ENCODE measurements around the gene PRR15L. TPM values are rescaled to one million over a fixed set of nuclear protein-coding genes. Genes with fewer than 3 reads are reported as not detected.

The PRR15L gene
- total RNA-seq, 1 donor from 2014 or later, result not detected

DNA sequence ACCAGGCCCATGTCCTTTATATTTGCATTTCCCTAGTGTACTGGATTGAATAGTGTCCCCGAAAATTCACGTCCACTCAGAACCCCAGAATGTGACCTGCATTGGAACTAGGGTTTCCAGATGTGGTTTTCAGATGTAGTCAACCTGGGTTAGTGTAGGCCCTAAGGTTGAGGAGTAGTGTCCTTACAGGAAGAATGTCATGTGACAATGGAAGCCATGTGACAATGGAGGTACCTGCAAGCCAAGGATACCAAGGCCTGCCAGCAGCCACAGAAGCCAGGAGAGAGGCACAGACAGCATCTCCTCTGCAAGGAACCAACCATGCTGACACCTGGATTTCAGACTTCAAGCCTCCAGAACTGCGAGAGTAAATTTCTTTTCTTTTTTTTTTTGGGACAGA, 5.2 kb upstream of the PRR15L start:
- intact Hi-C loops (cut with micrococcal nuclease), result no loop called here

DNA sequence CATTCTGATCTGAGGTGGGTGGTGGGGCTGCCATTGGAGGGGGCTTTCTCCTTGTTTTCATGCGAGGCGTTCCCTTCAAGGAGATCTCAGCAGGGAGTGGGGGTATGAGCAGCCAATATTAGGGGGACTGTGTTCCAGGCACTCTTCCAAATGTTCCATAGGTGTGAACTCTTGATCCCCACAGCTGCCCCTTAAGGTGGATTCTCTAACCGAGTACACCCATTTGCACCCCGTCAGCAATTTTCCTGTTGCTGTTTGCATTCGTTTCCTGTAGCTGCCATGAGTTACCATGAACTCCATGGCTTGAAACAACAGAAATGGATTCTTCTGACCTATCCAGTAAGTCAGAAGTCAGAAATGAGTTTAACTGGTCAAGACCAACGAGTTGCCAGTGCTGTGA, 3.7 kb upstream of the PRR15L start:
- intact Hi-C loops (cut with micrococcal nuclease), result no loop called here

DNA sequence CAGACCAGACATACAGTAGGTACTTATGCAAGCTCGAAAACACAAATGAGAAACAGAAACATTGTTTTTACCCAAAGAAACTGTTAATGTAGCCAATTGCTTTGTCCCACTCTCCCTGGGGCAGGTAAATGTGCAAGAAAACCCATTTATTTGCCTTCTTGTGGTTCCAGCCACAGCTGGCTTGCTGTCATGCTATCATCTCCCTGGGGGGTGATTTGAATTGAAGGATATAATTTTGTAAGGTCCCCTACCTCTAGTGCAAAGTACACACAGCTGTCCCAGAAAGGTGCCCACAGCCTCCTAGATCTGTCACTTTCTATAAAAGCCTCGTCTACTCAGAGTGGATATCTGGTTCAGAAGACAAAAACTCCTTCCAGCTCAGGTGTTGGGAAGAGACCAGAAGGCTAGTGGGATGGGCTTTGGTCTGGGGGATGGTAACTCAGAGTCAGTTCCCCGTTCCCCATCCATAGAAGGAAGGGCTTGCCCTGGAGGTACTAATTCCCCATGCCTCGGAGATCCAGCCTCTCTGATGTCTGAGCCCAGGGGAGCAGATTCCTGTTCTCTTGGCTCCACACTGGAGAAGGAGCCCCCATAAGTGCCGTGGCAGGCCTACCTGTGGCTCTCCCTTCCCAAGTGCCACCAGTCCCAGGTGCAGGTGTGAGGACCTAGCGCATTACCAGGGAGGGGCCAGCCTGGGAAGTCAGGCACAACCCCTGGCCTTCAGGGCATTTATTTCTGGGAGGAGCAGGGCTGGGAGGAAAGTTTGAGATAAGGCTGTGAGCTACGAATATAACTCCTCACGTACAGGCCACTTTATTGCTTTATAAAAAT, 2.4 kb upstream of the PRR15L start:
- intact Hi-C loops (cut with micrococcal nuclease), result no loop called here

DNA sequence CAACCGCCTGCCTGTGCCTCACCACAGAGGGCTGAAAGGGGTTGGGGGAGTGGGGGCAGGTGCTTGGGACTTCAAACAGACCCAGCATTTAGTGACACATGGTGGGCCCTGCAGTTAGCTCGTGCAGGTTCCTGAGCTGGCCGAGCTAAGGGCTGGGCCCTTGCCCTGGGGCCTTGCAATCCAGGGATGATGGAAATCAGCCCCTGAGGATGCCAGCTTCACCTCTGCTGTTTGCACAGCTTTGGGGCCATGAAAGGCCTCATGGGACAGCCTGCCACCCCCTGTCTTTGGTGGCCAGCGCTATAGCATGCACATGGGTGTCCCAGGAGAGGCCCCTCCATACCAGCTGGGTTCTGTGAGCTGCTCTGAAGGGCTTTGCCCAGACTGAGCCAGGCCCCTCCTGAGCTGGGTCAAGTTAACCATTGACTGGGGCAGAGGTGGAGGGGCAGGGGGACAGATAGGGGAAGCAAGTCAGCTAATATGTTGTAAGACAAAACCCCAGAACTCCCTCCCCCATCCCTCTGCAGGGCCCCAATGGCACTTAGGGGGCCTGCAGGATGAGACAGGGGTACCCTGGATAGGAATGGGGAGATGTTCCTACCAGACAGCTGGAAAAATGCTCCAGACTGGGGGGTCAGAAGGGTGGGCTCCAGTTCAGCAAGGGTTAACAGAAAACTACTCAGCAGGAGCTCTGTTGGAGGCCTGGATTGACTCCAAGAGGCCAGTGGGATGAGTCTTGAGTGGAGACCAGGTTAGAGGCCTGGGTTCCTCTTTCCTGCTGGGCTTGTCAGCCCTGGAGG, 692 bp downstream of the PRR15L start:
- intact Hi-C loops (cut with micrococcal nuclease), result no loop called here

DNA sequence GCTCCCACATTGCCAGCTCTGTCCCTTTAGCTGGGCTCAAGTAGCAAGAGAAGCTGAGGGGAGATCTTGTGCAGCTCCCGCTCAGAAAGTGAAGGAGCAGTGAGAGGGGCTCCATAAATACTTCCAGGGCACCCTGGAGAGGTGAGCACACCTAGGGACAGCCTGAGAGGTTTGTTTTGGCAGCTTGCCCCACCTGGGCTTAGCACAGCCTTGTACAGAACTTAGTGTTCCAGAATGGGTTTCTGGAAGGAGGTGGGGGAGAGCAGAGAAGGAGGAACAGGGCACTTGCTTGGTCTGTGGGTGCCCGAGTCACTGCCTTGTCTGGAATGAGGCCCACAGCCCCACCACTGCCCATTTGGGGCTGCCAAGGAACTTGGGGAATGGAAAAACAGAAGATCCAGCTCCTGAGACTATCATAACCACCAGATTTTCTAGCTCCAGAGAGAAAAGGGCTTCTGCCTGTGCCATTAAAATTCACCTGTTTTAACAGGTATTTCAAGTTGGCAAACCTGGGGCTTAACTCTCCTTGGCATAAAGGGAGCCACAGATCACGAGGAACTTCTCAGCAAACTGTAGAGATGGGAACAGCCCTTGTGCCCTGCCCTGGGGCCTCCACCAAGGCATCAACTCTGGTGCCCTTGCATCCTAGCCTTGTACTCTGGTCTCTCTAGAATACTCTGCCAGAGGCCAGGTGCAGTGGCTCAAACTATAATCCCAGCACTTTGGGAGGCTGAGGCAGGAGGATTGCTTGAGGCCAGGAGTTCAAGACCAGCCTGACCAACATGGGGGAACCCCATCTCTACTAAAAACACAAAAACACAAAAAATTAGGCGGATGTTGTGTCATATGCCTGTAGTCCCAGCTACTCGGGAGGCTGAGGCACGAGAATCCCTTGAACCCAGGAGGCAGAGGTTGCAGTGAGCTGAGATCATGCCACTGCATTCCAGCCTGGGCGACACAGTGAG, 1.9 kb downstream of the PRR15L start:
- intact Hi-C loops (cut with micrococcal nuclease), result no loop called here

DNA sequence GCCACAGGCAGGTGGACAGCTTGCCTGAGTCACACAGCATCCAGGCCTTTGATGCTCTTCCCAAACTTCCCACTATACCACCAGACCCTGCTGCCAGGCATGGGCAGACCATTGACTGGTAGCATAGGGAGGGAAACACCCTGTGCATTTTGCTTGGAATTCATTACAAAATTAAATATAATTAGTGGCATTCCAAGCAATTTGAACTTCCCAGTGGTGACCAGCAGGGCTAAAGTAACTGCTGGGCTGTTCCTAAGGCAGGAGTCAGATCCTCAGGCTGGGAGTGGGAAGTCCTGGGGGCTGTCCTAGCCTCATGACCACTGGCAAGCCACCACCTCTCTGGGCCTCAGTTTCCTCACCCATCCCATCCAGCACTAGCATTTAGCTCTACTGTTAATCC, 3.8 kb downstream of the PRR15L start:
- intact Hi-C loops (cut with micrococcal nuclease), result no loop called here

DNA sequence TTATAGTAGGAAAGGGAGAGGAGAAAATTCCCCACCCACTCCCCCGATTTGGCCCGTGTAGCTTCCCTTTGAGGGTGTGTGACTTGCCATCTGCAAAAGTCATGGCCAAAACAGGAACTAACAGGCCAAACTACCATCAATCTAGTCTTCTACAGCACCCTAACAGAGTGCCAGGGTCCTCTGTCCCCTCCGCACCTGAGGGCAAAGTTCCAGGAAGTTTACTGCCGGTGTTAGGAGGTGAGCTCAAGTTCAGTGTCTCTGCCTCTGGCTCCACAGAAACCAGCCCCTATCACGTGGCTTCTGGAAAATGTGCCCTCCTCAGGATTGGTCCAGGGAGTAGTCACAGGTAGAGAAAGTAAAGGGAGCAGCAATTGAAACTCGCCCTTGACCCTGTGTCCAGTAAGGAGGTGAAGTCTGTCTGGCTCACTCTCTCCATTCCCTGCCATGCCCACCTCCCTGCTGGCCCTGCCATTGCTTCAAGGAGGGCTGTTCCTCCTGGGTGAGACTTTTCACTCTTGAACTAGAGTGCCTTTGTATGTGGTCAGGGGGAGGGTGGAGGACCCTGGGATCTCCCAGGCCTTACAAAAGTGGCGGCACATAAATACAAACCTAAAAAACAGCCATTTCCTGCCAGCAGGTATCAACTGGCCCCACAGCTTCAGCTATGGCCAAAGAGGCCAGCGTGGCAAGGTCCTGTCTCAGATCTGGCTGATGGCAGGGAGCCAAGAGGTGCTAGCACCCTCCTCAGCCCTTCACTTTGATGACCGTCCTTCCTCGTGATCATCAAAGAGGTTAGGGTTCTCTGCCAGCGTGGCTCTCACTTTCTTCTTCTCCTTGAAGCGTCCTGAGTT, 5.3 kb downstream of the PRR15L start:
- intact Hi-C loops (cut with micrococcal nuclease), result no loop called here

DNA sequence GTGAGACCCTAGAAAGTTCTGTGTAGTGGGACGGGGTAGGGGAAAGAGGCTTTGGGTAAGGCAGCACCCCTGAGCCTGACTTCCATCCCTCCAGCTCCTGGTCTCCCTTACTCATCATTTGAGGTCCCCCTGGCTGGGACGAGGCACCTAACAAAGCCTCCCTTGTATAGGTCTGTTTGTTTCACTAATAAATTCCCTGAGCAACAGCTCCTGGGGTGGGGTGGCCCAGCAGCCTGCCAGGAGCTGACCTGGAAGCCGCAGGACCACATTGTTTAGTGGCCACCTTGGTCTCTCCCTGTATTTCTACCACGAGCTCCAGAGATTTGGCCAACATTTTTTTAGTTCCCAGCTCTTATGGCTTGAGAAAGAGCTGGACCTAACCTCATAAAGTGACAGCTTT, 7.2 kb downstream of the PRR15L start:
- intact Hi-C loops (cut with micrococcal nuclease), result no loop called here

DNA sequence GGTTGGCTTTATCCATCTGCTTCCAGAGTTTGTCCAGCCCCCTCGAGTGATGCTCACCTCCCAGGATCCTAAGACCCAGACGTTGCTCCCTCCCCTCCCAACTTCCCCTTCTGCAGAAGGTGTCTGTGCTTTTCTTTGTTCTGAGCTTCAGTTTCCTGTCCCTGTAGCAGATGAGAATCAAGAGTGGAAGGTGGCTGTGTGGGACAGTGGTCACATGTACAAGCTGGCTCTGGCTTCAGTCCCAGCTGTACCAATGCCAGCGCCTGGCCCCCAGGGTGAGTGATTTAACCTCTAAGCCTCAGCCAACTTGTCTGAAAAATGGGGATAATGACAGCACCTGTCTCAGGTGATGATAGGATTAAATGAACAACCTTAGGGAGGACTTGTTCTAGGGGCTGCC, 7.7 kb downstream of the PRR15L start:
- intact Hi-C loops (cut with micrococcal nuclease), result loop anchor here (1.0 to 10.0 kb wide), 3 partner anchors 20 to 155 kb away; partner anchors contain the start of genes CBX1 and SNX11

DNA sequence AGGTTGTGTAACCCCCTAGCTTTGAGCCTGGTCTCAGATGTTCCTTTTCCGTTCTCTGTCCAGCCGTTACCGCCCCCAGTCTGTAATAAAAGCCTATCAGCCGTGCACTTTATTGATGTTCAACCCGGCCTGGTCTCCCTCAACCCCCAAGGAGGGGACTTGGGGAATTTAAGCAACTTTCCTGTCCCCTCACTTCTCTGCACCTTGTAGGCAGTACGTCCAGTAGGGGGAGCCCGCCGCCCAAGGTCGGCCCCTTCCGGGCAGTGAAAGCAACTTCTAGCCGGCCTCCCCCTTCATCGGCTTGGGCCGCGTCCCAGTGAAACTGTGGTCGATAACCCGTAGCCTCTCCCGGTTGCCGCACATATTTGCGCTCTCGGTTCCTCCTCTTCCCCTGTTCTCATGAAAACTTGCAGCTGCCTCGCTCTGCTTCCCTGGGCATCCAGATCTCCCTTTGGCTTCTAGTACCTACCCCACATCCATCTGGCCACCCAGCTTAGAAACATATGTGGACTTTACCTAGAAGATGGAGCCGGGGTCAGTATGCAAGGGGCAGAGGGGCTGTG, 8.4 kb downstream of the PRR15L start:
- intact Hi-C loops (cut with micrococcal nuclease), result loop anchor here (1.0 to 10.0 kb wide), 3 partner anchors 21 to 156 kb away; partner anchors contain the start of genes CBX1 and SNX11

DNA sequence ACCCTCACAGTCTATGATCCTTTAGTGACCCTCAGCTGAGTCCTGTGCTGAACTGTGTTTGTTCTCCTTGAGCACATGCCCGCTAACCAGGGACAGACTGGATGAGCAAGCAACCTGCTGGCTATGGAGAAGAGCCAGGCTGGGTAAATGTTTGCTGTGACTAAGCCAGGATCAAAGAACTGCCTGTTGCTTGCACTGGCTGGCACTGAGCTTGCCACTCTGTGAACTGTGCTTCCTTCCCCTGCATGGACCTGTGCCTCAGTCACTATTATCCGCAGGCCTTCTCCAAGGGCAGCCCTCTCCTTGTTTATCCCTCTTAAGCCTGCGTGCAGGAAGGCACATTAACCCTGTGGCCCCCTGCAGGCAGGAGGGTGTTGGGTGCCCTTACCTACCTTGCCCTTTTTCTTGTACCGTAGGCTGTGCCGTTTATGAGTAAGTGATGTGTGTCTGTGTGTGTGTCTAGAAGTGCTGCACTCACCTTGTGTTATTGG, 8.9 kb downstream of the PRR15L start:
- intact Hi-C loops (cut with micrococcal nuclease), result loop anchor here (1.0 to 10.0 kb wide), 3 partner anchors 22 to 156 kb away; partner anchors contain the start of genes CBX1 and SNX11

DNA sequence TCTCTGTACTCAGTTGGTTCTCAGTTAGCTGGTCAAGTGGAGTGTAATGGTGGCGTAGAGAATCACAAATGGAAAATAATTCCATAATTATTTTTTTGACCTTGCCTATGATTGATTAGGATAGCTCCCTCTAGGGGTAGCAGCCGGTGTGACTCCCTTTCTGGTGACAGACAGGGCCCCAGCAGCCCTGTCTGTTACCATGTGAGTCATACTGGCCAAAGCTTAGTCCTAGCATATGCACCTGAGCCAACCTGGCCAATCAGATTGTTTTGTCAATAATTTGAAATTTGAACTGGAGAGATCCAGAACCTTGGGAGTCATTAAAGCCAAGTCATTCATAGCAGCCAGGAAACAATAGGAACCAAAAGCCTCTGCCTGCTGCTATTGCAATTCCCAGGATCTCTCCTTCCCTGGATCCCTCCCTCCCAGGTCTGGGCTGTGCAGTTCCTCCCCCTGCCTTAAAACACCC, 10.7 kb downstream of the PRR15L start:
- intact Hi-C loops (cut with micrococcal nuclease), result loop anchor here (10.0 kb wide), 1 partner anchor 158 kb away; the partner anchor contains the start of genes CBX1 and SNX11

DNA sequence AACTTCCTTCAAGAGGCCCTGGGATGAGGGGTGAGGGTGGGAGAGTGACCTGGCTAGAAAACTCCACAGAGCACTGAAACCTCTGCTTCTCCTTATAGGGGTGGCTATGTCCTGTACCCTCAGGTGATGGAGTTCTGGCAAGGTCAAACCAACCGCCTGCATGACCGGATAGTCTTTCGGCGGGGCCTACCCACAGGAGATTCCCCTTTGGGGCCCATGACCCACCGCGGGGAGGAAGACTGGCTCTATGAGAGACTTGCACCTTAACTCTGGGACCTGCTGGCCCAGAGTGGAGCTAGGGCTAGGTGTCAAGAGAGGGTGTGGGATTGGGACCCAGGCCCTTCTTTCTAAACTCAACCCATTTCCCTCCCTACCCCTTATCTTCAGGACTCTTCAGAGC, 11.2 kb downstream of the PRR15L start:
- intact Hi-C loops (cut with micrococcal nuclease), result loop anchor here (10.0 kb wide), 1 partner anchor 158 kb away; the partner anchor contains the start of genes CBX1 and SNX11

DNA sequence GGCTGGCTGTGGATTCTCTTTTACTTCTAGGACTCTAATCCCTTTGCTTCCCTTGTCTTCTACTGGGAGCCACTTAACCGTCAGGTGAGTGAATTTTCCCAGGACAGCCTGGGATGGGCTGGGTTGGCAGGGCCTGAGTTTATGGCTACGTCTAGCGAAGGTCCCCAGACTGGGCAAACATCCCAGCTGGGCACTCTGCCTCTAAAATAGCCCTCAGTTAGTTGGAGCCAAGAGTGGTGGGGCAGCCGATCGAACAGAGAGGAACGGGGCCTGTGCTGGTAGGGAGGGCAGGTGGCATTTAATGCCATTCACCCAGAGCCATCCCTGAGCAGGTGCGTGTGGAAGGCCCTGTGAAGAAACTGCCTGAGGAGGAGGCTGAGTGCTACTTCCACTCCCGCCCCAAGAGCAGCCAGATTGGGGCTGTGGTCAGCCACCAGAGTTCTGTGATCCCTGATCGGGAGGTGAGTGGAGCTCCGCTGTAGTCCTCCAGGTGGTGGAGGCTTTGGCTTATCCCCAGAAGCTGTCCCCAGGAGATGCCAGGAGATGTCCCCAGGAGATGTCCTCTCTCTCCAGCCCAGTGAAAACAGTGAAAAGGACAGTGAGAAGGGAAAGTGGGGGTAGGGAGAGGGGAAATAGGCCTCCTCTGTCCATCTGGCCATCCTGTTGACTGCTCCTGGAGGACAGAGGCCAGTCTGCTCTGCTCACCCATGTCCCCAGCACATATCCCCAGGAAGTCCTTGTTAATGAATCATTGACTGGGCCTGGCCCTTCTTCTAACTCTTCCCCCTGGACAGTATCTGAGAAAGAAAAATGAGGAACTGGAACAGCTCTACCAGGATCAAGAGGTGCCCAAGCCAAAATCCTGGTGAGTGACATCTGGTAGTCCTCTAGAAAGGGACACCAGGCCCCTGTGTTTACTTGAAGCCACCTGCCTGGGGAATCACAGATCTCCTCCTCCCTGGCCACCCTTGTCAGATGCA, 11.9 kb downstream of the PRR15L start:
- intact Hi-C loops (cut with micrococcal nuclease), result loop anchor here (10.0 kb wide), 1 partner anchor 159 kb away; the partner anchor contains the start of genes CBX1 and SNX11

DNA sequence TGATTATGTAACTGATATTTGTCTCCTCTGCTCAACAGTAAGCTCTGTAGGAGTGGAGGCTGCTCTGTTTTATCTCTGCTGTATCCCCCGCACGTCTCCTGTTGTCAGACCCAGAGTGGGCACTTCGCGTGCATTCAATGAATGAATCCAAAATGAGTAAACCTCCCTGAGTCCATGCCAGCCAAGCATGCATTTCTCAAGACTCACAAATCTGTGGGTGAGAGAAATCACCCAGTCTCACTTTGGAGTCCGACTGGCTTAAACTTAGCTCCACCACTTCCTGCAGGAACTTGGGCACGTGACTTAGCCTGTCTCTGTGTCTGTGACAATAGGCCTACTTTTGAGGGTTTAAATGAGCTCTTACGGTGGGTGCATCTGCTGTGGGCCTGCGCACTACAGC, 12.6 kb downstream of the PRR15L start:
- intact Hi-C loops (cut with micrococcal nuclease), result loop anchor here (10.0 kb wide), 1 partner anchor 160 kb away; the partner anchor contains the start of genes CBX1 and SNX11

DNA sequence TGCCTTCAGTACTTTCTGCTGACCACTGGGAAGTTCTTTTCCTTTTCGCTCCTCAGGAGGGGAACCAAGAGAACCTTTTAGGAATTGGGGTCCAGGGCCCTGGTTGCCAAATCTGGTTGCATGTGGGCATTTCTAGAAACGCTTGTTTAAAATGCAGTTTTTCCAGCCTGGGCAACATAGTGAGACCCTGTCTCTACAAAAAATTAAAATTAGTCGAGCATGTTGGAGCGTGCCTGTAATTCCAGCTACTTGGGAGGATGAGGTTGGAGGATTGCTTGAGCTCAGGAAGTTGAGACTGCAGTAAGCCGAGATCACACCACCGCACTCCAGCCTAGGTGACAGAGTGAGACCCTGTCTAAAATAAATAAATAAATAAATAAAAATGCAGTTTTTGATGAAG, 15.1 kb downstream of the PRR15L start:
- intact Hi-C loops (cut with micrococcal nuclease), result loop anchor here (5.0 to 10.0 kb wide), 2 partner anchors 100 to 162 kb away; partner anchors contain the start of genes CBX1, SCRN2 and SNX11

DNA sequence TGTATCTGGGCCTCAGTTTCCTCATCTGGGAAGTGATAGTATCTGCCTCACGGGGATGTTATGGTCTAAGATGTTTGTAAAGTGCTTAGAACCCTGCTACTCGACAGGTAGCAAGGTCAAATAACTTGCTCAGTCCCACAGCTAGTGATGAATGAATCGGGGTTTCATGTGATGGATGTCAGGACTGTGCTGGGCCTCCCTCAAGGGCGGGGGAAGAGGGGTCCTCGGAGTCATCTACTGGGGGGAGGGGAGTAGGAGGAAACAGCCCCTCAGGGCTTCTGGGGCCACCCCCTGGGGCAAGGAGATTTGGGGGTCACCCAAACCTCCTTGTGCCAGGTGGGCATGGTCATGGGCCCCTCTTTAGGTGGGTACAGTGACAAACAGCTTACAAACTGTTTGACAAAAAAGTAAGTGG, 15.6 kb downstream of the PRR15L start:
- intact Hi-C loops (cut with micrococcal nuclease), result loop anchor here (5.0 to 10.0 kb wide), 2 partner anchors 100 to 163 kb away; partner anchors contain the start of genes CBX1, SCRN2 and SNX11

Data from T-helper 2 cell treated with Interferon-gamma antibody and Interleukin-4, amounts not matched to agents 100 ng/mL and 5 ng/mL, for 36 hours (primary cell).